ENCODE measurements around the gene TRIP10. TPM values are rescaled to one million over a fixed set of nuclear protein-coding genes. Genes with fewer than 3 reads are reported as not detected.
A peak's percentile ranks its signal among the peaks of the same experiment; 100 is the strongest.

Gene TRIP10
- total RNA-seq, 1 donor from 2014 or later = 65.8 TPM

- H3K27ac ChIP-seq = peak overlapping the region; percentile 76
- peaks cover 60% of the 10 kb centered on the region for H3K4me1 ChIP-seq
- no peaks in the 10 kb centered on the region for H3K27me3 ChIP-seq (ENCODE audit: low read depth)
- H3K4me3 ChIP-seq = no peak overlapping the region
- intact Hi-C loops (cut with DNase I) = no loop called here
- H3K36me3 ChIP-seq = no peaks in the 10 kb centered on the region
- no peak for ATAC-seq
- no peak for TF ChIP-seq CTCF (IDR thresholded peaks at IDR 0.05)
- peak; percentile 45 for DNase-seq
- no peaks in the 10 kb centered on the region for H3K9me3 ChIP-seq
Observed at GRCh38 chr19:6723738-6724137, 15.7 kb upstream of the TRIP10 start.

GRCh38 chr19:6724631-6725492 lies 14.6 kb upstream of the TRIP10 start:
- H3K27me3 ChIP-seq (ENCODE audit: low read depth) = no peaks in the 10 kb centered on the region
- H3K9me3 ChIP-seq = no peaks in the 10 kb centered on the region
- no peaks in the 10 kb centered on the region for H3K36me3 ChIP-seq
- peak; percentile 3 for DNase-seq
- peaks cover 65% of the 10 kb centered on the region for H3K4me1 ChIP-seq
- intact Hi-C loops (cut with DNase I) = no loop called here
- no peak for TF ChIP-seq CTCF (IDR thresholded peaks at IDR 0.05)
- H3K4me3 ChIP-seq = no peak overlapping the region
- no peak for ATAC-seq
- no peak overlapping the region for H3K27ac ChIP-seq

GRCh38 chr19:6725513-6726231 lies 13.8 kb upstream of the TRIP10 start:
- Histone ChIP-seq H3K4me3 (no peak overlapping the region), H3K4me1 (peaks cover 60% of the 10 kb centered on the region), H3K36me3 (no peaks in the 10 kb centered on the region), H3K27me3 (ENCODE audit: low read depth) (no peaks in the 10 kb centered on the region), H3K27ac (no peak overlapping the region), H3K9me3 (no peaks in the 10 kb centered on the region)
- DNase-seq (no peak), ATAC-seq (no peak)
- TF ChIP-seq CTCF (IDR thresholded peaks at IDR 0.05) = no peak
- intact Hi-C loops (cut with DNase I) = no loop called here

- peak in 1 of 2 donors; percentile 16 for ATAC-seq
- H3K4me3 ChIP-seq = no peak overlapping the region
- DNase-seq = peak; percentile 69
- H3K4me1 ChIP-seq = peaks cover 34% of the 10 kb centered on the region
- peaks cover 17% of the 10 kb centered on the region for H3K36me3 ChIP-seq
- H3K9me3 ChIP-seq = no peaks in the 10 kb centered on the region
- TF ChIP-seq CTCF (IDR thresholded peaks at IDR 0.05) = no peak
- peak overlapping the region; percentile 64 for H3K27ac ChIP-seq
- intact Hi-C loops (cut with DNase I) = no loop called here
- H3K27me3 ChIP-seq (ENCODE audit: low read depth) = no peaks in the 10 kb centered on the region
Observed at GRCh38 chr19:6728346-6728745, 11.1 kb upstream of the TRIP10 start.

GRCh38 chr19:6729573-6730152 lies 9.8 kb upstream of the TRIP10 start:
- TF ChIP-seq CTCF (IDR thresholded peaks at IDR 0.05) = no peak
- Histone ChIP-seq H3K4me3 (peak overlapping the region; percentile 46), H3K4me1 (peaks cover 22% of the 10 kb centered on the region), H3K9me3 (no peaks in the 10 kb centered on the region), H3K36me3 (peaks cover 27% of the 10 kb centered on the region), H3K27me3 (ENCODE audit: low read depth) (no peaks in the 10 kb centered on the region), H3K27ac (peak overlapping the region; percentile 73)
- intact Hi-C loops (cut with DNase I) = no loop called here
- DNase-seq (no peak), ATAC-seq (no peak)

Measured in lower lobe of right lung (tissue), 2 donors.